GM18511 (cell line): ENCODE measurements around the gene MAPKAP1.

Experiments used
- ATAC-seq: cut with Tn5 transposase; IDR thresholded peaks from one replicate; pipeline ENCODE4 v1.9.1; 2021; ENCODE audit warnings: mild to moderate bottlenecking, moderate library complexity; ENCODE audit not compliant: unreplicated experiment

Gene MAPKAP1

DNA sequence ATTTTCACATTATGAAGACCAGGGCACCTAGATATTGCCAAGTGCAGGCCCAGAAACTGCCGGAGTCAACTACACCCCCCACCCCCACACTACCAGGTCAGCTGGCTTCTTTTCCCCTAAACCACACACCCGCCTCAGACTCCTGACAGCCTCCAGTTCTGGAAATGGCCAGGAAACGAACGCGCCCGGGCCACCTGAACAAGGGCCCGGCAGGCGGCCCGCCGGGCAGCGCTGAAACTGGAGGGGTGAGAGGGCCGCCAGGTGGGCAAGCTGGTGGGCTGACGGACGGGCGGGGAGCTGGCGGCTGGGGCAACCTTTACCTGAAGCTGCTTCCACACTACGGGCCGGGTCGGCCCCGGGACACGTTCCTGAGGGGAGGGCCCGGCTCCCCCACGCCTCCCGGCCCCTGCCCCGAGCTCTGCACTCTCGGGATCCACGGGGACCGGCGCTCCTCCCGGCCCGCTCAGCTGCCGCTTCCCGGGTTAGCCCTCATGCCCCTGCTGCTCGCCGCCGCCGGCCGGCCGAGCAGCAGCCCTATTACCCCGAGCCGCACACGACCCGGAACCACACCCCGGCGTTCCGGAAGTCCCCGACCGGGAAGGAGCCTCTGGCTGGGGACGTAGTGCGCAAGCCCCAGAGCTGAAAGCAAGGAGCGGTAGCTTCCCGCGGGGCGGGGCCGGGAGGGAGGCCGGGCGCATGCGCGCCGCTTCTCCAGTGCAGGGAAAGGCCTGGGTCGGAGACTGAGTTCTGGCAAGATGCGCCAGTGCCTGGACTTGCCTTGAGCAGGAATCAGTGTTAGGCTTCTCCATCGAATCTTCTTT, at the start of gene MAPKAP1:
TSS of gene MAPKAP1 (minus strand) at position 558 of the 821 bp plus-strand sequence. CDS start 34,634 bp downstream, outside the sequence.
- ATAC-seq, result peak; percentile 98

DNA sequence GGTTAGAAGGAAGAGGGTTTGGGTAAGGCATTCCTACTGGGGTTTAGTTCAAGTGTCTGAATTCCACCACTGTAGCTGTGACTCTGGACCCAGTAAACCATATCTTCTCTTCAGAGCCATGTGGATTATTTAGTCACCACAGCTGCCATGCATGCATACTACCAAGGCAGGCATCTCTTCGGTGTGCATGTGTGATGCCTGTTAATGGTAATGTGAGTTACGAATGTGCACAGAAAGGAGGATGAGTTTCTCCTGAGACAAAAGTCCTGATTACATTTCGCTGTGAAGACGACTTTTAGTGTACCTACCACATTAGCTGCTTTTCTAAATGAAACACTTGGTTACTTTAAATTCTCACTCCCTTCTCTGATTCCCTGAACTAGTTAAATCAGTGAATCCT, 49.5 kb upstream of the MAPKAP1 start:
- no peak for ATAC-seq

DNA sequence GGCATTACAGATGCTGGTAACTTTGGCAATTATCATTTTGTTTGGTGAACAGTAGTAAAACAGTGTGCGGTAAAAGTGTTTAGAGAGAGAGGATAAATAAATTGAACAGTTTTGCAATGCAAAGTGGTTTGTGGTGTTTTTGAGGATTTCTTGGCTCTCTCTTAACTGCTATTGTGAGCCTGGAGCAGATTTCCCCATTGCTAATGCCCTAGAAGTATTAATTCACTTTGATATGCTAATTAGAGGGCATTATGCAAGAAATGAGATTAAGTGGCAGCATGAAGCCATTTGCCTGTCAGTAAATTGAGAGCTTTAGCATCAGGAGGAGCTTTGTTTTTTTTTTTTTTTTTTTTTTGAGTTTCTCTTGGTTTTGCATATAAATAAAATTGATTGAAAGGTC, 48.3 kb upstream of the MAPKAP1 start:
- no peak for ATAC-seq

DNA sequence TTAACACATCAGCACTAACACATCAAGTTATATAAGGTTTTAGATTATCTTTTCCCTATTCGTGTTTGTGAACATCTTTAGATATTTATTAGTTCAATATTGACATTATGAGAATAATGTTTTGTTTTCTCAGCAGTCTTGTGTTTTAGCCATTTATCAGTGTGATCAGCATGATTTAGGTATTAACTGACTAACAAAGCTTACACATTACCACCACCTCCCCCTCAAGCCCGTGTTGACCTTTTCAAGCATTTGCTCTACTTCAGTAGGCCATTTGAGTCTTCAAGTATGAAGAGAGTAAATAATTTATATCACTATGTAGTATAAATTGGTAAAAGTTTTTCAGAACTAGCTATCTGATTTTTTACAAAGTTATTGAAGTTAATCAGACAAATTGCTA, 47.1 kb upstream of the MAPKAP1 start:
- ATAC-seq, result no peak

DNA sequence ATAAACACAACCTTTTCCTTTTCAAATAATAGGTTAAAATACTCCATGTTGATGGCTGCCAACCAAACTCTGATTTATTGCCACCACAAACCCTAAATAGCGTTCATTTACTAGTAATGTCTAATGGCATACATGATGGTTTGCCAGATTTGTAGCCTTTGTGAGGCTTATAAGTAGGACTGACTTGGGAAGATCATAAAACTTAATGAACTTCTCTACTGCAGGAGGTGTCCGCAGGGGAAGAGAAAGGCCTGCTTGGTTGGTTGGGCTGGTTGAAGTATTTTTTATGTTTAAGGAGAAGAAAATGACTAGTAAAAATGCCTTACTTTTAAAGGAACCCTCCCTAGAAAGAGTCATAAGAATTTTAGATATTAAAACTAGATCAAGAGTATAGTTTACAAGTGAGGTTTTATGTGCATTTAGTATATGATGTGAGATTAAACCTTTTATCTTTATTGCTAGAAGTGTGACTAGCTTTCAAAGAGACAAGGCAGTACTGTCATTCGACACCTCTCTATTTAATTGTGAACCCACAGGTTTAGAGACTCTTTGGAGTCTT, 45.1 kb upstream of the MAPKAP1 start:
- ATAC-seq, result no peak

DNA sequence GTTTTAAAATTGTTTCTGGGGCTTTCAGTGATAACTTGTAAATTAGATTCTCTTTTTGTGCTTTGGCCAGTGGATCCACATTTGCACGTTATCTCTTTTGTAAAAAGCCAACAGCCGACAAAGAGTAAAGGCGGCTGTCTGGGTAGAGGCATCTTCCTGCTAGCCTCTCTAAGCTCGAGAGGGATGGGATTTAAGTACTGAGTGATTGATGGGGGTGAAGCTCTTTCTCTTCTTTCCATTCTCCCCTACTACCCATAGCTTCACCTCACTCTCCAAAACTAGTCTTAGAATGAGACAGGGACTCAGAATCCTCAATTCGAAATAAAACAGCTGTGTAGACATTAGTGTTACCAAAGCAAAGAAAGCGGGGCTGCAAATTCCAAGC, 43.6 kb upstream of the MAPKAP1 start:
- no peak for ATAC-seq

DNA sequence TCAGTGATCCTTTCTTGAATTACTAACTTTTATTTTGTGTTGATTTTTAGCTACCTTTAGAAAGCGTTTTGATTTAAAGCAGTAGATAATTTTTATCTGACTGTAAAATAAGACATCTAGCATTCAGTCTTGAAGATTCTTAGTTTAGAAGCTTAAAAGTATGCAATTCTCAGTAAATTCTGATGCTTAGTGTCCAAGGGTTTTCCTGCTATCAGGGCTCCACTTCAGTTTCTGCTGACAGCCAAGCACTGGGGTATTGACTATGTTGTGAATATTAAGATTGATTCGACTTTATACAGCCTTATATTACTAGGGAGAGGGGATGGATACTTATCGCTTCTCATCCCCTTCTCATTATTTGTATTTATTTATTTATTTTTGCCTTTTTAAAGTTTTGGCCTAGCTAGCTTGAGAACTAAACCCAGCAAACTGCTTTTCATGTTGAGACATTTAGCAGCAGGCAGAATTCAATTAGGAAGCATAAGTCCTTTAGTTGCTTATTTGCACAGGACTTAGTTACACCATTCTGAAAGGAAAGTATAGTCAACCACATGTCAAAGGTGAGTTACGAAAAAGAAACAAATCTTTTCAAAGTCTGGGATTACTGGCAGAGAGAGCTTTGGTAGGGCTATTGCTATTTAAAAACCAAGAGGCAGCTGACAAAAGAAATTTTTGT, 43.1 kb upstream of the MAPKAP1 start:
- no peak for ATAC-seq

DNA sequence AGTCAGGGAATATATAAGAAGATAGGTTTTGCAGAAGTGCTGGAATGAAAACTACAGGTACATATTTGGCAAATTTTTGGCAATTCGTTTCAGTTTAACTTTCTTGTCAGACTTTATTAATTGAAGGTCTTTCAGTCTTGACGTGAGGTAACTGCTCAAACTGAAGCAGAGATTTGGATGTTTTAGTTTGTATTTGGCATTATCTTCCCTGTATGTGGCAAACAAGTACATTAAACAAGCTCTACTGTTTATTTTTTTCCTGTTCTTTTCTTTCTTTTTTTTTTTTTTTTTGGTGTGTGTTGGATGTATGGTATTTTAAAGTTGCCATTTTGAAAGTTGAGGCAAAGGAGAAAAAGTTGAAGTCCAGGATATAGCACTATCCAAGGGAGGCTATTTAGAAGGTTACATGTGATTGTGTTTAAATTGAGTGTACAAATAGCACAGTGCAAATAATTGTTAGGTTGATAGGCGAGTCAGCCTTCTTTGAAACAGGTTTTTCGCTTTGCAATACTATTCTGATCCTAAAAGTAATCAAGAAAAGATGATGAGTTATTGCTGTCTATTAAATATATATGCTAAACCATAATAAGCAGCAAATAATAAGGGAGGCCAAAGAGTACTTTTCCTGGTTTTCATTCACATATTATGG, 42.4 kb upstream of the MAPKAP1 start:
- ATAC-seq, result no peak

DNA sequence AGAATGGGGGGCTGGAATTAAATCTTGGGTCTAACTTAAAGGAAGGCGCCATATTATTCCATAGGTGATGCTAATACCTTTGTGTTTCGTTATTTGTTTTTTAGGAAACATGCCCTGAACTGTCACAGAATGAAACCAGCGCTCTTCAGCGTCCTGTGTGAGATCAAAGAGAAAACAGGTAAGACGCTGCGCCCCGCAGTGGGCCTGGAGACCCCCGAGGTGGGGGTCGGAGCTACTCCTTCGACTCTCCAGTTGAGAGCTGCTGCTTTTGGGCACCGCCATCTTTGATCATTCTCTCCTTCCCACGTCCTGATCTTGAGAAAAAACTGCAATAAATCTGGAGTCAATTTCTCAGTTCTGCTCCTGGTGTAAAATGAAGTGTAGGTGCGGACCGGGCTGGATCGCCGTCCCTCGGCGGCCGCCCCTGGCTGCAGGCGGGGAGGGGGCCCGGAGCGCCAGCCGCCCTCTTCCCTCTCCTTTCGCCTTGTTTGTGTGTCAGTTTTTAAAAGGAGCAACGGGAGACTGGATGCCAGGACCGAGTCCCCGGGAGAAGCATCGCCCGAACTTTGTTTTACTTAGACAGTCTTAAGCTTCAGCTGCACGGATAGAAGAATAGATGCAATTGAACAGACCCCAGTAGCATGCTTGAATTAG, 41.6 kb upstream of the MAPKAP1 start:
- no peak for ATAC-seq

DNA sequence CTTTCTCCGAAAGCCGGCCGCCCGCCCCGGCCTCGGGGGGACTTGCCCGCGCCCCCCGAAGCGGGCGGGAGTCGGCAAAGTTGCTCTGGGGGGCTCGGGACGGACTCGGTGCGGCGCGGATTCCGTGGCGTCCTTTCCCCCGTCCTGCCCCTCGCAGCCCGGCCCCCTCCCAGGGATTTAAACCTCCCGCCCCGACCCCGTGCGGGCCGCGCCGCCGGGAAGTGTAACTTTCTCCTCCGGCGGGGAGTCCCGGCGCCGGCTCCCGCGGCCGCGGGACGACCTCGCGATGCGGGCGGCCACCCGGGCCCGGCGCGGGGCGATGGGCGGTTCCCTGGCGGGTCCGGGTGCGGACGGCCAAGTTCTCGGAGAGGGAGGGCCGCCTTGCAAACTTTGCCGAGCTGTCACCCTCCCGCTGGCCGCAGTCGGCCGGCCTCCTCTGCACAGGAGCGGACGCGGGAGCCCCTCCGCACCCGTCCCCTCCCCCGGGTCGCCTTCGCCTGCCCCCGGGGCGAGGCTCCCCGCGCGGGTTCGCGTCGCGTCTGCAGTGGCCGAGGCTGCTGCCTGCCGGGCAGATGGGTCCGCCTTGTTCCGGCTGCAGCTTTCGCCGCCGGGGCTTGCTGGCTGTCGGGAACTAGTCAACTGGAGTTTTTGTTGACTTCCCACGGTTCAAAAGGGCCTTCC, 40.9 kb upstream of the MAPKAP1 start:
- ATAC-seq, result no peak

DNA sequence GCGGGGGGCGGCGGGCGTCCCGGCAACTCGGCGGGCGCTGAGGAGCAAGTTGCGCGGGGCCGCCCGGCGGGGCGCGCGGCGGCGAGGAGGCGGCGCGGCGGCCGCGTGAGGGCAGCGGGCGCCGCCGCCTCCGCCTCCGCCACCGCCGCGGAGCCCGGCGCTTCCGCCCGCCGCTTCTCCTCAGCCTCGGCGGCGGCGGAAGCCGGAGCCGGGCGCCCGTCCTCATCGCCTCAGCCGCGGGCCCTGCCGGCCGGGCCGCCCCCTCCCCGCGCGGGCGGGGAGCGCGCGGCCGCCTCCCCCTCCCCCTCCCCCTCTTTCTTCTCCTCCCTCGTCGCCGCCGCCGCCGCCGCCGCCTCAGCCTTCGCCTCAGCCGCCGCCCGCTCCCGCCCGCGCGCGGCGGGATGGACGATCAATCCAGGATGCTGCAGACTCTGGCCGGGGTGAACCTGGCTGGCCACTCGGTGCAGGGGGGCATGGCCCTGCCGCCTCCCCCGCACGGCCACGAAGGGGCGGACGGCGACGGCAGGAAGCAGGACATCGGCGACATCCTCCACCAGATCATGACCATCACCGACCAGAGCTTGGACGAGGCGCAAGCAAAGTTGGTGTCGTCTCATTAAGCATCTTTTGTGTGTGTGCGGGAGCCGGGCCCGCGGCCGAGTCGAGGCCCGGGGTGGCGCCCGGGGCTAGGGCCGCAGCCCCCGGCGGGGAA, 40.2 kb upstream of the MAPKAP1 start, which contains the start of gene PBX3:
TSS of gene PBX3 (plus strand) at position 321 of the 712 bp plus-strand sequence.
- peak; percentile 5 for ATAC-seq

DNA sequence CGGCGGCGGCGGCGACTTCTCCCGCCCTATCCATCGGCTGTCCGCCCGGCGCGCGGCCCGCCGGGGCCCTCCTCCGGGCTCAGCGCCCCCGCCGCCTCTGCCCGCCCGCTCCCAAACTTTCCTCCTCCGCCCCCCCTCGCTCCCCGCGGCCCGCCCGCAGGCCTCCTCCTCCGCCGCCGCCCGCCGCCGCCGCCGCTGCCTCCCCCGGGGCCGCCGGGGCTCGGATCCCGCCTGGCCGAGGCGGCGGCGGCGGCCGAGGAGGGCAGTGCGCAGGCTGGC, 39.7 kb upstream of the MAPKAP1 start:
- ATAC-seq, result no peak

DNA sequence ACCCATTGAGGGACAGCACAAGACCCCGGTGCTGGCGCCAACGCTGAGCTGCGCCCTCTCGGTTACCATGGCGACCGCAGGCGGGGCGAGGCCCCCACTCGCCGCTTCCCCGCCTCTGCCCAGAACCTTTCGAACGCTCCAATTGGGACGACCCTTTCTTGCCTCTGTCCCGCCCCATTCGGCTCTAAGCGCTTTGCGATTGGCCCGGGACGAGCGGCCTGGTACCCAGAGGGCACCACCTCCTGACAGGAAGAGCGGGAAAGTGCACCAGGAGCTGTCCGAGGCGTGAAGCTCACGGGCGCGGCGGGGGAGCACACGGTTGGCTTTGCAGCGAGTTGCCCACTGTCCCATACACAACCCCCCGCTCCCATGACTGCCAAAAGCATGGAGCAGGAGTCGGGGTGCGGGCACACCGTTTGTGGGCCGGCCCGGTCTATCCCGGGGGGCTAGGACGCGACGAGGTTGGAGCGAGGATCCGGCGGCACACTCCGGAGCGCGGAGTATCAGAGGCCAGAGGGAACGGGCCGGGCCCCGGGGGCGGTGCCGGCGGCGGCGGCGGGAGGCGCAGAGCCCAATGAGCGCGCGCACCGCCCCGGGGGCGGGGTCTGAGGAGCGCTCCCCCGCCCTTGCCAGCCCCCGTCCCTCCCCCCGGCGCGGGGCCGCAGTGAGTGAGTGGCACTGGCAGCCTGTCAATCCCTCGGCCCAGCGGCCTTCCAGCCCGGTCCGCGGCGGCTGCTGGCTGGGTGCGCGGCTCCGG, 39.2 kb upstream of the MAPKAP1 start:
- ATAC-seq, result peak; percentile 71

DNA sequence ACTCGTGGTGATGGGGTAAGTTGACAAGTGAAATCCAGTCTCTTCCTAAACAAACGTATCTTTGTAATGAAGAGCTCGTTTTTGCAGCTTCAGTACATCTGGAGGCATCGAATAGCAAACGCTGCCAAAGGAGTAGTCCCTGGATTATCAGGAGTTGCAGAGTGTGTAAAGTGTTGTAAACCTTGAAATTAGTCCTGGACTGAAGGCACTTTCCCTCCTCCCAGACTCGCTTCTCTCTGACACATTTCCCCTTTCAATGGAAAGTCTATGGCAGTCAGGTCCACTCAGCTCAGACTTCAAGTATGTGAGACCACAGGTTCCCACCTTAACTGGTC, 38.6 kb upstream of the MAPKAP1 start:
- ATAC-seq, result no peak

DNA sequence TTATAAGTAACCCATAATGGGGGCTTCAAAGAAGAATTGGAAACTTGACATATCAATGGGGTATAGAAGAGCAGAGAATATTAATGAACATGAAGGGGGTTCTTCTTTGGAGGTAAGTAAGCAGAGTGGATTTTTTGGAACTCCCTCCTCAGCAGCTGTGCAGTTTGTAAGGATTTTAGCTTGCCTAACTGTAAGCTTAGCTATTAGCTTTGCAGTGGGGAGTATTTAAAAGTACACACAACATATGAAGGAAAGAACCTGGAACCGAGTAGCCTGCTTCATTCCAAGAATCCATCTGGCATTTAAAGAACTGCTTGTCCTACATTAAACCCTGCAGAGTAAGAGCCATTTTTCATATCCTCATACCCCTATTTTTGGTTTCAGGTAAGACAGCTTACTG, 38.0 kb upstream of the MAPKAP1 start:
- no peak for ATAC-seq

DNA sequence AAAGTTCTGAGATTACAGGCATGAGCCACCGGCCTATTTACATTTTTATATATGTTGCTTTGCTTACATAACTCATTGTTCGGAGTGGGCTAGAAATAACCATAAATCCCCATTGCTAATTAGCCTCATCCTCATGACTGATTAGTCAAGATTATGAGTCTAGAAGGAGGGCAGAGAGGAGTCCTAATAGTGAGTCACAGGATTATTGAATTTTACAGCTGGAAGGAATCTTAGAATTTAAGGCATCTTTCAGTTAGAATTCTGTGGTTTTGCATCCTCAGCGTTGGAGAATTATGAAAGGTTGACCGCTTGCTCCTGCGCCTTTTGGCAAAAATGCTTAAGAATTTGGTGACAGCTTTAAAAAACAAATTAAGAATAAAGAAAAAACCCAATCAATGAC, 37.6 kb upstream of the MAPKAP1 start:
- no peak for ATAC-seq

DNA sequence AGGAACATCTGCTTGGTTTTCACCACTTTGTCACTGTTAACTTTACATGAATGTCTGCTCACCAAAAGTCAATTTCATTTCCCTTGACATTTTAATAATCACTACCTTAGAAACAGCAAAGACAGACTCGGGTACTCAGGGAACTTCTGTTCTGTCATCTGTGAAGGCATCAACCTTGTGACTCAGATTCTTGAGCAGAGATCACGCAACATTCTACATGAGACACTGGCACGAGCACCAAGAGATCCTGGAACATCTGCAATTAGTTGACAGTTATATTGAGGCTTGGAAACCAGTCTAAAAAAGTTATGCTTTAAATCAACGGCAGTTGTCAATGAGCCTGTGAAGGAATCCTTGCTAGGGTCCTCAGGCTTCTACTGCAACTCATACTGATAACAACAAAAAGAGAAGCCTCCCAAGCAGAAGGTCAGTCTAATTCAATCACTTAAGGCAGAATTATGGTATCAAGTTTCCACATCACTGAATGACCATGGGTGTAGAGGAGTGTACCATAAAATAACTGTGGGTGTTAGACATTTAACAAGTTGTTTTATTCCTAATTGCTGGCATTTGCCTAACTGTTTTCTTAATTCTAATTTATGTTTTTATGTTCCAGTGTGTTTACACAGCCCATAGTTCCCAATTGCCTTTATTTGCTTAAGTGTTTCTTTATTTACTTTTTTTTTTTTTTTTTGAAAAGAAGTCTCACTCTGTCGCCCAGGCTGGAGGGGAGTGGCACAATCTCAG, 36.8 kb upstream of the MAPKAP1 start:
- no peak for ATAC-seq

DNA sequence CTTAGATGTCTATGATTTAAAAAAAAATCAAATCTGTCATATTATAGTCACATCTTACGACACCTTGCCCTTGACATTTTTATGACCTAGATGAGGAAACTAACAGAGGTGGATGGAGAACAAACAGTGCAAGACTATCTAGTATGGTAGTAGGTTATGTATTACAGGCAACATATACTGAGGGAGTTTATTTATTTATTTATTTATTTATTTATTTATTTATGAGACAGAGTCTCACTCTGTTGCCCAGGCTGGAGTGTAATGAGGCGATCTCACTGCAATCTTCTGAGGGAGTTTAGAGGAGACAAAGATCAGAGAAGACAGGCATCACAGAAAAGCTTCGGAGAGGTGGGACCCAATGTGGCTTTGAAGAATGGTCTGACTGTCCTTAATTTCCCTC, 35.6 kb upstream of the MAPKAP1 start:
- ATAC-seq, result no peak

DNA sequence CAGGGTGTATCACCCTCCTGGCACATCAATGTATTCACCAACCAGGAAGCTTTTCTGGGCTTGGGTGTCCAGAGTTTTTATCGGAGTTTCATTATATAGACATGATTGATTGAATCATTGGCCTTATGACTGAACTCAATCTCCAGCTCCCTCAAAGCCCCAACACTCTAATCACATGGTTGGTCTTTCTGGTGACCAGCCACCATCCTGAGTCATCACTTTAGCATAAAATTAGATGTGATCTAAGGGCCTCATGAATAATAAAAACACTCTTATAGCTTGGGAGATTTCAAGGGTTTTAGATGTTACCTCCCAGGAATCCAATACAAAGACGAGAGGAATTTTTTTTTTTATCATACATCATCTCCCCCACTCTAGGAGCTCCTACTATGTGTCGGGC, 32.4 kb upstream of the MAPKAP1 start:
- no peak for ATAC-seq
